HG03342 (cell line): Measurements from ENCODE around the gene ZNF19.

Source experiments
- ATAC-seq: cut with Tn5 transposase; IDR thresholded peaks from one replicate; pipeline ENCODE4 v1.9.1; 2021; ENCODE audit warnings: mild to moderate bottlenecking, moderate library complexity; ENCODE audit not compliant: unreplicated experiment

Gene ZNF19

DNA sequence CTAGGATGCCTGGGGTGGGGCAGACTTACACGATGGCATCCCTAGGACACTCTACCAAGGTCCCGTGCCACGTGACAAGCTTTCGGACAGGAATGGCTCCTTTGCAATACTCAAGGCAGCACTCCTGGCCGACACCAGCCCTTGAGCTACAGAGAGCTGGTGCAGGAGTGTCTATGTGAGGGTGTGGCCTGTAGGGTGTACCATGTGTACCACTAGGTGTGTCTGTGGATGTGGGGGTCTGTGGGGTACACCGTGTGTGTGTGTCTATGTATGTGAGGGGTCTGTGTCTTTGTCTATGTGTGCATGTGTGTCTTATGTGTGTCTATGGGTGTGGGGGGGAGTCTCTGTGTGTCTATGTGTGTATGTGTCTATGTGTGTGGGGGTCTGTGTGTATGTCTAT, 45.4 kb downstream of the ZNF19 start:
- ATAC-seq = no peak

GRCh38 chr16:71442051-71442440, 47.1 kb downstream of the ZNF19 start, which contains the start of gene TLE7:
TSS of gene TLE7 (minus strand) at chr16:71442054. CDS start at chr16:71433324, 8,730 bp downstream.
- ATAC-seq = no peak

- ATAC-seq = no peak
Measured at GRCh38 chr16:71441348-71442050, 47.6 kb downstream of the ZNF19 start.

GRCh38 chr16:71440669-71441347, 48.3 kb downstream of the ZNF19 start:
- ATAC-seq = no peak

GRCh38 chr16:71439523-71439922, 49.6 kb downstream of the ZNF19 start:
- ATAC-seq = no peak

GRCh38 chr16:71436473-71436872, 52.7 kb downstream of the ZNF19 start:
- no peak for ATAC-seq

- ATAC-seq = no peak
Measured at GRCh38 chr16:71432906-71433305, 56.2 kb downstream of the ZNF19 start.

GRCh38 chr16:71431991-71432390, 57.1 kb downstream of the ZNF19 start:
- no peak for ATAC-seq

DNA sequence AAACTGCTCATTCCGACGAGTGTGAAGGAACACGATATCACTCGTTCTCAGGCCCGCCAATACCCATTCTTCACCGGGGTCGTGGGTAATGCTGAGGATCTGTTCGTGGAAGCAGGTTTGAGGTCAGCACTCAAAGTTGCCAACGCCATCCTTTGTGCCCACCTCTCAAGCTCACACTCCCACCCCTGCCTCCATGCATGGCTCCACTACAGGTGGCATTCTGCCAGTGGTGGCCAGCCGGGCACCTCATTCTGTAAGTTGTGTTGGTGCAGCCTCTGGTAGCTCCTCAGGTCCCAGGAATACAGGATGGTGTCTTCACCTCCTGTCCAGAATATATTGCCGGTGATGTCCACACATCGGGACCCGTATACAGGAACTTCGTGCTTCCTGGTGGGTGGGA, 57.9 kb downstream of the ZNF19 start:
- no peak for ATAC-seq

GRCh38 chr16:71430744-71431143, 58.4 kb downstream of the ZNF19 start:
- no peak for ATAC-seq

DNA sequence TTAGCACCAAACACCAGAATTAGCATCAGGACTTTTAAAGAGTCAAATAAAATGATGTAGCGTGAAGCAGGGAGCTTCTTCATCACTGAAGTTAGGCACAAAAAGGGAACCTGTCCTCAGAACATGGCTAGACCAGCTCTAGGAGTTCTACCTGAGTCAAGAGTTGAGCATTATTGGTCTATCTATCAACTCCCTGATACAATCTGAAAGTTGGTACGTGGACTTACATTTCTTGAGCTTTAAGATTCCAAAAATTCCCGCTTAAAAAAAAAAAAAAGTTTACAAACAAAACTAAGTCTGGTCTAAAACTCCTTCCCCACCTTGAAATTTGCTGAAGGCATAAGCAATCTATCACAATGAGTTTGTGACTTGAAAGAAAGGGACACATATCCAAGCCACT, 59.5 kb downstream of the ZNF19 start:
- ATAC-seq = no peak

GRCh38 chr16:71428883-71429282, 60.2 kb downstream of the ZNF19 start:
- no peak for ATAC-seq

DNA sequence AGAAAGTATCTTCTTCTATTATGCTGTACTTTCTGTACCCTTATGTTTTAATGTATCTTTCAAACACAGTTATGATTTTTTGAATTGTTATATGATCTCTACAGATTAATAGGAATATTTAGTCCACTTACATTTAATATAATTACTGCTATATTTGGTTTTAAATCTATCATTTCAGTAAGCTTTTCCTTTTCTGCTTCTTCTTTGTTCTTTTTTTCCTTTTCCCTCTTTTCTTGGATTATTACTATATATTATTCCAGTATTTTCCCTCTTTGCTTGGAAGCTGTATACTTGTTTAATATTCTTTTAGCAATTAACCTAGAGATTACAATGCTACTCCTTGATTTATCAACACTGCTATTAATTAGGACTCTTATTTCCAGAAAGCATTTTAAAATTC, 60.7 kb downstream of the ZNF19 start:
- no peak for ATAC-seq

GRCh38 chr16:71426880-71427615, 62.1 kb downstream of the ZNF19 start:
- no peak for ATAC-seq

DNA sequence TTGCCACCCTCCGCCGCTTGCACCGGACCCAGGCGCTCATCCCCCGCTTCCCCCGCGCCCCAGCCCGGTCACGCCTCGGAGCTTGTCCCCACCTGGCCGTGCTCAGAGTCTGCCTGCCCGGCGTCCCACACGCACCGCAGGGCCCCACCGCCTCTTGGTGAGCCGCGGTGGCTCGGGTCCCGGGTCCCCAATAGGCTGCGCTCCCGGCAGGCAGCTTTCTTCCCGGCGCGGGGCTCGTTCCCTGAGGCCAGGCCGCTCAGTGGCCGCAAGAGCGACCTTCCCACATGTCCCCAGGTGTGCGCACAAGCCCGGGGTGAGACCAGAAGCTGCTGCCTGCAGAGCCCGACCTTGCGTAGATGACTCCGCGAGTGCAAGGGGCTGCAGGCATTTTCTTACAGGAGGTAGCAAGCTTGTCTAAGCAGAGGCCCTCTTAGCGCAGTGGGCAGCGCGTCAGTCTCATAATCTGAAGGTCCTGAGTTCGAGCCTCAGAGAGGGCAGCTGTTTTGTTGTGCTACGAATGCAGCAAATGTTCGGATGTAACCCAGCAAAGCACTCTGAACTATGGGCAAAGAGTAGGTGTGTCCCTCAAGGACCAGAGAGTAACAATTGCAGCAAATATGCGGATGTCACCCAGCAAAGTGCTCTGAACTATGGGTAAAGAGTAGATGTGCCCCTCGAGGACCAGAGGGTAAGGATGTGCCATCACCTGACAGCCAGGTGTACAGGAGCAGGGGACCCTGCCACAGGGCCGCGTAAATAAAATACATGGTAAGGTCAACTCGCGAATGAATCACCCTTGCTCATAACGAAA, 62.9 kb downstream of the ZNF19 start:
- ATAC-seq = peak; percentile 62

- no peak for ATAC-seq
Measured at GRCh38 chr16:71425746-71426068, 63.4 kb downstream of the ZNF19 start.

DNA sequence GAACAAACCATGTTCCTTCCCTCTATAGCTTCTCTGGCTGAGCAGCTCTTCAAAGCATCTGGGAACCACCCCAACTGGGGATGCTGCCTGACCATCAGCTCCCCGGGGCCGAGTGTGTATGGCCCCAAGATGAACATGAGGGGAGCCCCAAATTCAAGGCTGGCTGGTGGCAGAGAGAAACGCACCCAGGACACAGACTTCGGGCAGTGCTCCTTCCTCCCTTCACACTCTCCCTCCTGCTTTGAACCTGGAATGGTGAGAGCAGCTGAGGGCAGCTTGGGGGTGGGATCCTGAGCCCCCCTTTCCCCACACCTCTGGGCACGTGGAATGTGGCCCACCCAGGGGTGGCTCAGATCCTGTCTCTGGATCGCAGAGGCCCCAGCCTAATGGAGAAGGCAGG, 64.5 kb downstream of the ZNF19 start:
- ATAC-seq = no peak

- ATAC-seq = no peak
Measured at GRCh38 chr16:71423865-71424264, 65.3 kb downstream of the ZNF19 start.
